ENCODE results near the gene ITGB8.

ITGB8 gene

DNA sequence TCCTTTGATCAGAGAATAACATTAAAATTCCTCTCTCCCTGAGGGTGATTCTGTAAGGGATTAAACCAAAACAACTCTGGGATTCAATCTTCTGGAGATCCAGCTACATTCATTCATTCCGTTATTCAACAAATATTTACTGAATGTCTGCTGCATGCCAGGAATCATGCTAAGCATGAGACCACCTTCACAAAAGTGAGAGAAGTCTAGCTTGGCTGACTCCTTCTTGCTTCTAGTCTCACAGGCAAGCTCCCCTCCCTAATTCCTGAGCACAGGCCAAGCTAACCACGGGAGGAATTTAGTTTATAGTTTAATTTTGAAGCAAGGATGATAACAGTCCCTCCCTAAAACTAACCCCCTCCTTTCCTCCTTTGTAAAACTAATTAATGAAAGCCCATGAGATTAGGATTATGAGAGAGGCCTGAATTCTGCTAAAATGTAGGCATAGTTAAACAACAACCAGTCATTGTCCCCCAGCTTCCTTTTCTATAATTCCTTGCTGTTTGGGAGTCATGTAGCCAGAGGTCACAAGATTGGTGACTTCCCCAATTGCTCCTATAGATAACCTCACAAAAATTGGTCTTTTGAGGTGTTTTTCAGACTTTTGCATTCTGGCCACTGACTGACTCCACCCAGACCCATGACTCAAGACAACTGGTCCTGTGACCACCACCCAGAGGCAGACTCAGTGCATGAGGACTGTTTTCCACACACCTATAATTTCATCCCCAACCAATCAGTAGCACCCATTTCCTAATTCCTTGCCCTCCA lies 113.5 kb downstream of the ITGB8 start:
- Histone ChIP-seq H3K4me3 (ENCODE audit: low read depth, low read length) (no peak overlapping the region), H3K4me1 (ENCODE audit: control insufficient read depth, insufficient read depth, low read length) (0 out of 2 replicates have a peak, but pooled peaks cover 7% of the 10 kb centered on the region), H3K27ac (ENCODE audit: low read depth, low read length) (no peak overlapping the region), H3K9ac (ENCODE audit: low read length) (no peak overlapping the region), H3K36me3 (ENCODE audit: control insufficient read depth, insufficient read depth, low read length) (no peaks in the 10 kb centered on the region), H3K27me3 (ENCODE audit: control insufficient read depth, insufficient read depth, low read length) (no peaks in the 10 kb centered on the region), H3K9me3 (ENCODE audit: control insufficient read depth, insufficient read depth, low read depth, low read length) (peaks cover 4% of the 10 kb centered on the region; the same call in 1 of the 2 replicates)

- no peak overlapping the region for H3K4me3 ChIP-seq (ENCODE audit: low read depth, low read length)
- H3K36me3 ChIP-seq (ENCODE audit: control insufficient read depth, insufficient read depth, low read length) = no peaks in the 10 kb centered on the region
- peaks cover 4% of the 10 kb centered on the region; the same call in 1 of the 2 replicates for H3K9me3 ChIP-seq (ENCODE audit: control insufficient read depth, insufficient read depth, low read depth, low read length)
- H3K27ac ChIP-seq (ENCODE audit: low read depth, low read length) = no peak overlapping the region
- no peak overlapping the region for H3K9ac ChIP-seq (ENCODE audit: low read length)
- H3K4me1 ChIP-seq (ENCODE audit: control insufficient read depth, insufficient read depth, low read length) = 0 out of 2 replicates have a peak, but pooled peaks cover 7% of the 10 kb centered on the region
- no peaks in the 10 kb centered on the region for H3K27me3 ChIP-seq (ENCODE audit: control insufficient read depth, insufficient read depth, low read length)
These were observed 116.4 kb downstream of the ITGB8 start for GRCh38 chr7:20447021-20447650.

GRCh38 chr7:20449176-20449575 lies 118.5 kb downstream of the ITGB8 start:
- H3K9me3 ChIP-seq (ENCODE audit: control insufficient read depth, insufficient read depth, low read depth, low read length) = peaks cover 4% of the 10 kb centered on the region; the same call in 1 of the 2 replicates
- no peak overlapping the region for H3K4me3 ChIP-seq (ENCODE audit: low read depth, low read length)
- H3K36me3 ChIP-seq (ENCODE audit: control insufficient read depth, insufficient read depth, low read length) = no peaks in the 10 kb centered on the region
- no peaks in the 10 kb centered on the region for H3K27me3 ChIP-seq (ENCODE audit: control insufficient read depth, insufficient read depth, low read length)
- no peaks in the 10 kb centered on the region for H3K4me1 ChIP-seq (ENCODE audit: control insufficient read depth, insufficient read depth, low read length)
- H3K9ac ChIP-seq (ENCODE audit: low read length) = no peak overlapping the region
- H3K27ac ChIP-seq (ENCODE audit: low read depth, low read length) = no peak overlapping the region

- no peaks in the 10 kb centered on the region for H3K36me3 ChIP-seq (ENCODE audit: control insufficient read depth, insufficient read depth, low read length)
- no peaks in the 10 kb centered on the region for H3K4me1 ChIP-seq (ENCODE audit: control insufficient read depth, insufficient read depth, low read length)
These were observed 119.8 kb downstream of the ITGB8 start for GRCh38 chr7:20450536-20450935.

GRCh38 chr7:20454202-20454601 lies 123.5 kb downstream of the ITGB8 start:
- Histone ChIP-seq H3K36me3 (ENCODE audit: control insufficient read depth, insufficient read depth, low read length) (no peaks in the 10 kb centered on the region), H3K27ac (ENCODE audit: low read depth, low read length) (no peak overlapping the region), H3K4me3 (ENCODE audit: low read depth, low read length) (no peak overlapping the region), H3K9ac (ENCODE audit: low read length) (no peak overlapping the region), H3K9me3 (ENCODE audit: control insufficient read depth, insufficient read depth, low read depth, low read length) (no peaks in the 10 kb centered on the region), H3K27me3 (ENCODE audit: control insufficient read depth, insufficient read depth, low read length) (no peaks in the 10 kb centered on the region), H3K4me1 (ENCODE audit: control insufficient read depth, insufficient read depth, low read length) (no peaks in the 10 kb centered on the region)

More at GRCh38 chr7:20450536-20450935, 119.8 kb downstream of the ITGB8 start:
- no peak overlapping the region for H3K4me3 ChIP-seq (ENCODE audit: low read depth, low read length)
- H3K27me3 ChIP-seq (ENCODE audit: control insufficient read depth, insufficient read depth, low read length) = no peaks in the 10 kb centered on the region
- no peaks in the 10 kb centered on the region for H3K9me3 ChIP-seq (ENCODE audit: control insufficient read depth, insufficient read depth, low read depth, low read length)
- H3K27ac ChIP-seq (ENCODE audit: low read depth, low read length) = no peak overlapping the region
- no peak overlapping the region for H3K9ac ChIP-seq (ENCODE audit: low read length)

DNA sequence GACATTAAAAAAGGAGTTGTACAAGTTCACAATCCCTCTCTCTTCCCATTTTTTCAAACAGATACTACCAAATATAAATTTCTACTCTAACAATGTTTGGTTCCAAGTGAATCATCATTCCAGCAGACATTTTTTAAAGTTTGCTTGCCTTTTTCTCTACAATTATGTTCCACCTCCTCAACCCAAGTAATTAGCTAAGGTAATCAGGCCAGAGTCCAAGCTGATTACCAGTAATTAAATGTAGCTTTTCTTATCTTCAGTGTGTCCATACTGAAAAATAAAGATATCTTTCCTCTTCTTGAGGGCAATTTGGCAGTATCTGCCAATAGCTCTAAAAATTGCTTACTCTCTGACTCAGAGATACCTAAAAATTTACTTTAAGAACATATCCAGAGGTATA lies 126.0 kb downstream of the ITGB8 start:
- Histone ChIP-seq H3K36me3 (ENCODE audit: control insufficient read depth, insufficient read depth, low read length) (no peaks in the 10 kb centered on the region), H3K27ac (ENCODE audit: low read depth, low read length) (no peak overlapping the region), H3K9ac (ENCODE audit: low read length) (no peak overlapping the region), H3K4me1 (ENCODE audit: control insufficient read depth, insufficient read depth, low read length) (no peaks in the 10 kb centered on the region), H3K4me3 (ENCODE audit: low read depth, low read length) (no peak overlapping the region), H3K27me3 (ENCODE audit: control insufficient read depth, insufficient read depth, low read length) (no peaks in the 10 kb centered on the region), H3K9me3 (ENCODE audit: control insufficient read depth, insufficient read depth, low read depth, low read length) (no peaks in the 10 kb centered on the region)

DNA sequence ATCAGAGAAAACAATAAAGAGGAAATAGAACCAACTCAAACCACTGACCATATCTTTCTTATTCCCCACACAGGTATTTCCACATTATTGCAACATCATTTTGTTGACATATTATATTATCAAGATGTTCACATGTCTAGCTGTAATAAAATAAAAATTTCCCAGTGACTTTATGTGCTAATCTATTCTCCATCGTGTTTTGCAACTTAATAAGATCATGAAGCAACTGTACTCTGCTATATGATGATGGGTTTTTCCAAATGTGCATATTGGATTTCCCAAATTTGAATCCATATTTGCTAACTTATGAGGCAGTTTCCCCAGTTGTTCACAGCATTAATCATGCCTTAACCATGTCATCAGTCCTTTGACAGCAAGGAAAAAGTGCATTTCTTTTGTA lies 127.8 kb downstream of the ITGB8 start:
- Histone ChIP-seq H3K9me3 (ENCODE audit: control insufficient read depth, insufficient read depth, low read depth, low read length) (no peaks in the 10 kb centered on the region), H3K36me3 (ENCODE audit: control insufficient read depth, insufficient read depth, low read length) (no peaks in the 10 kb centered on the region), H3K4me3 (ENCODE audit: low read depth, low read length) (no peak overlapping the region), H3K9ac (ENCODE audit: low read length) (no peak overlapping the region), H3K27ac (ENCODE audit: low read depth, low read length) (no peak overlapping the region), H3K4me1 (ENCODE audit: control insufficient read depth, insufficient read depth, low read length) (no peaks in the 10 kb centered on the region), H3K27me3 (ENCODE audit: control insufficient read depth, insufficient read depth, low read length) (no peaks in the 10 kb centered on the region)

GRCh38 chr7:20459419-20459818 lies 128.7 kb downstream of the ITGB8 start:
- no peak overlapping the region for H3K27ac ChIP-seq (ENCODE audit: low read depth, low read length)
- H3K9ac ChIP-seq (ENCODE audit: low read length) = no peak overlapping the region

GRCh38 chr7:20464891-20465290 lies 134.2 kb downstream of the ITGB8 start:
- no peaks in the 10 kb centered on the region for H3K36me3 ChIP-seq (ENCODE audit: control insufficient read depth, insufficient read depth, low read length)
- no peaks in the 10 kb centered on the region for H3K27me3 ChIP-seq (ENCODE audit: control insufficient read depth, insufficient read depth, low read length)
- no peaks in the 10 kb centered on the region for H3K9me3 ChIP-seq (ENCODE audit: control insufficient read depth, insufficient read depth, low read depth, low read length)
- no peak overlapping the region for H3K9ac ChIP-seq (ENCODE audit: low read length)
- no peak overlapping the region for H3K4me3 ChIP-seq (ENCODE audit: low read depth, low read length)
- H3K27ac ChIP-seq (ENCODE audit: low read depth, low read length) = no peak overlapping the region
- no peaks in the 10 kb centered on the region for H3K4me1 ChIP-seq (ENCODE audit: control insufficient read depth, insufficient read depth, low read length)

More at GRCh38 chr7:20459419-20459818, 128.7 kb downstream of the ITGB8 start:
- H3K27me3 ChIP-seq (ENCODE audit: control insufficient read depth, insufficient read depth, low read length) = no peaks in the 10 kb centered on the region
- H3K9me3 ChIP-seq (ENCODE audit: control insufficient read depth, insufficient read depth, low read depth, low read length) = no peaks in the 10 kb centered on the region
- no peaks in the 10 kb centered on the region for H3K4me1 ChIP-seq (ENCODE audit: control insufficient read depth, insufficient read depth, low read length)
- no peaks in the 10 kb centered on the region for H3K36me3 ChIP-seq (ENCODE audit: control insufficient read depth, insufficient read depth, low read length)
- H3K4me3 ChIP-seq (ENCODE audit: low read depth, low read length) = no peak overlapping the region
